GM18873 (cell line): ENCODE results near the gene MTFP1.

Experiments
- ATAC-seq: cut with Tn5 transposase; IDR thresholded peaks from one replicate; pipeline ENCODE4 v1.9.1; 2021; ENCODE audit warnings: mild to moderate bottlenecking, moderate library complexity, moderate number of reproducible peaks; ENCODE audit not compliant: unreplicated experiment, low FRiP score

The MTFP1 gene

GRCh38 chr22:30425616-30426387 lies at the start of gene MTFP1:
TSS of gene MTFP1 (plus strand) at chr22:30425768. CDS start at chr22:30425880, 112 bp downstream.
- ATAC-seq = no peak

GRCh38 chr22:30380011-30380410 lies 45.6 kb upstream of the MTFP1 start:
- ATAC-seq = no peak

GRCh38 chr22:30381264-30381663 lies 44.3 kb upstream of the MTFP1 start:
- ATAC-seq = no peak

- no peak for ATAC-seq
Observed at GRCh38 chr22:30382340-30382739, 43.2 kb upstream of the MTFP1 start.

- ATAC-seq = no peak
Observed at GRCh38 chr22:30383061-30383460, 42.5 kb upstream of the MTFP1 start.

GRCh38 chr22:30385942-30386341 lies 39.6 kb upstream of the MTFP1 start:
- no peak for ATAC-seq

- no peak for ATAC-seq
Observed at GRCh38 chr22:30386608-30386959, 39.0 kb upstream of the MTFP1 start.

GRCh38 chr22:30386960-30387827 lies 38.4 kb upstream of the MTFP1 start, which contains the start of gene RNF215:
TSS of gene RNF215 (minus strand) at chr22:30387411. CDS start at chr22:30387313, 98 bp downstream.
- ATAC-seq = no peak

- ATAC-seq = no peak
Observed at GRCh38 chr22:30390974-30391691, 34.4 kb upstream of the MTFP1 start.

- ATAC-seq = no peak
Observed at GRCh38 chr22:30392661-30393321, 32.8 kb upstream of the MTFP1 start.

GRCh38 chr22:30393322-30393680 lies 32.3 kb upstream of the MTFP1 start:
- no peak for ATAC-seq

GRCh38 chr22:30393885-30394284 lies 31.7 kb upstream of the MTFP1 start:
- no peak for ATAC-seq

- no peak for ATAC-seq
Observed at GRCh38 chr22:30396871-30397655, 28.5 kb upstream of the MTFP1 start, which contains the start of gene SEC14L2. TSS of gene SEC14L2 (plus strand) at chr22:30397018. CDS start at chr22:30397117, 99 bp downstream.

GRCh38 chr22:30397656-30398635 lies 27.6 kb upstream of the MTFP1 start:
- ATAC-seq = no peak

GRCh38 chr22:30398685-30399680 lies 26.6 kb upstream of the MTFP1 start:
- no peak for ATAC-seq

GRCh38 chr22:30399718-30400117 lies 25.9 kb upstream of the MTFP1 start:
- ATAC-seq = no peak

- no peak for ATAC-seq
Observed at GRCh38 chr22:30400159-30400558, 25.4 kb upstream of the MTFP1 start.
